ENCODE results near the gene TCEA2.

The TCEA2 gene

GRCh38 chr20:64062596-64063388 lies at the start of gene TCEA2:
Gene TCEA2 (plus strand): TSS chr20:64063198. CDS start chr20:64063313, 115 bp downstream.
- DNase-seq (ENCODE audit: low spot score), result peak; percentile 97

GRCh38 chr20:64015635-64016034 lies 47.4 kb upstream of the TCEA2 start:
- DNase-seq (ENCODE audit: low spot score), result no peak

GRCh38 chr20:64021124-64021975 lies 41.6 kb upstream of the TCEA2 start:
- no peak for DNase-seq (ENCODE audit: low spot score)

GRCh38 chr20:64022671-64023360 lies 40.2 kb upstream of the TCEA2 start:
- DNase-seq (ENCODE audit: low spot score), result no peak

- no peak for DNase-seq (ENCODE audit: low spot score)
Measured at GRCh38 chr20:64023361-64024140, 39.4 kb upstream of the TCEA2 start.

- no peak for DNase-seq (ENCODE audit: low spot score)
Measured at GRCh38 chr20:64024141-64024990, 38.6 kb upstream of the TCEA2 start.

- no peak for DNase-seq (ENCODE audit: low spot score)
Measured at GRCh38 chr20:64025101-64025825, 37.7 kb upstream of the TCEA2 start.

GRCh38 chr20:64025826-64026412 lies 37.1 kb upstream of the TCEA2 start:
- no peak for DNase-seq (ENCODE audit: low spot score)

GRCh38 chr20:64027981-64028685 lies 34.9 kb upstream of the TCEA2 start:
- DNase-seq (ENCODE audit: low spot score), result no peak

GRCh38 chr20:64029293-64030117 lies 33.5 kb upstream of the TCEA2 start:
- no peak for DNase-seq (ENCODE audit: low spot score)

GRCh38 chr20:64030371-64031134 lies 32.4 kb upstream of the TCEA2 start:
- no peak for DNase-seq (ENCODE audit: low spot score)

GRCh38 chr20:64031822-64032314 lies 31.1 kb upstream of the TCEA2 start:
- no peak for DNase-seq (ENCODE audit: low spot score)

- DNase-seq (ENCODE audit: low spot score), result no peak
Measured at GRCh38 chr20:64032706-64033624, 30.0 kb upstream of the TCEA2 start.

- no peak for DNase-seq (ENCODE audit: low spot score)
Measured at GRCh38 chr20:64033981-64034493, 29.0 kb upstream of the TCEA2 start.

- no peak for DNase-seq (ENCODE audit: low spot score)
Measured at GRCh38 chr20:64035066-64035932, 27.7 kb upstream of the TCEA2 start.
